Vagina (tissue), 2 donors: Measurements from ENCODE around the gene FAAH.

Source experiments
- CTCF ChIP-seq, 3 experiments: fragments of 450-650 bp in 2 of 3; fragments of 200-600 bp in 1 of 3; sonication (generic) in 1 of 3; IDR thresholded peaks; one replicate each; pipeline ENCODE4 v1.5.1; 2017 to 2019; ENCODE audit warnings: antibody characterized with exemption in 3 of 3, mild to moderate bottlenecking in 2 of 3, moderate library complexity in 2 of 3
- POLR2A ChIP-seq, 2 donors: fragments of 450-650 bp; IDR thresholded peaks; one replicate each; pipeline ENCODE4 v1.6.1; 2017; ENCODE audit warnings: antibody characterized with exemption in 2 of 2, mild to moderate bottlenecking in 2 of 2, moderate library complexity in 2 of 2

DNA sequence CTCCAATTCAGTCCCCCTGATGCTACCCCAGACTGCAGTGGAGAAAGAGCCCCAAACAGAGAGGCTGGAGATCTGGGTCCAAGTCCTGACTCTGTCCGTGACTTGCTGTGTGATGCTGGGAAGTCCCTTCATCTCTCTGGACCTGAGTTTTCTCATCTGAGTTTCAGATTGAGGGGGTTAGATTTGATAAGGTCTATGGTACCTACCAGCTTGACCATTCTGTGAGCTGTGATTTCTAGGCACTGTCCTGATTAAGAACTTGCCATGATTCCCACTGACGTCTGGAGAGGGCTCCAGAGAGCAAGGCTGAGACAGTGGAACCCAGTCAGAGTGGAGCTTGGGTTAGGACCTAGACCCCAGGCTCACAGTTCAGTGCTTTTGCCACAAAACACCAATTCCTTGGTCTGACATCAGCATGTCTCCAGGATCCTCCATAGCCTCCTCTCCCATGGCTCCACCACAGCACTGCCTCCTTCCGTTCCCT is 51.7 kb downstream of the FAAH start:
- no peak for TF ChIP-seq CTCF (IDR thresholded peaks at IDR 0.05)
- TF ChIP-seq POLR2A (IDR thresholded peaks at IDR 0.05), result no peak
